ENCODE data around the gene TPSD1. TPM values are rescaled to one million over a fixed set of nuclear protein-coding genes. Genes with fewer than 3 reads are reported as not detected.

TPSD1 gene
- total RNA-seq, 1 experiment from 2014 or later = 0.31 TPM

- no peak for ATAC-seq
- no peaks in the 10 kb centered on the region for H3K36me3 Mint-ChIP-seq
- TF ChIP-seq ATF1 (CRISPR knock-in tag; IDR thresholded peaks at IDR 0.05) (no peak), MYBL2 (CRISPR knock-in tag; IDR thresholded peaks at IDR 0.05) (no peak)
- H3K4me3 Mint-ChIP-seq = no peak overlapping the region
- peaks cover 23% of the 10 kb centered on the region for H3K4me1 Mint-ChIP-seq
- no peak overlapping the region for H3K27ac Mint-ChIP-seq
- POLR2A ChIA-PET = no interaction called here
- H3K9me3 Mint-ChIP-seq = no peaks in the 10 kb centered on the region
- peaks cover 59% of the 10 kb centered on the region for H3K27me3 Mint-ChIP-seq (ENCODE audit: low read depth)
- DNase-seq (ENCODE audit: low spot score) = no peak
- CTCF ChIA-PET = interaction anchor here (0.5 to 3.1 kb wide), 3 partner anchors 10 to 471 kb away, joined by 3 to 17 read pairs (median 4); no protein-coding TSS in a partner anchor
Measured at GRCh38 chr16:1287982-1288670, 32.3 kb downstream of the TPSD1 start.

DNA sequence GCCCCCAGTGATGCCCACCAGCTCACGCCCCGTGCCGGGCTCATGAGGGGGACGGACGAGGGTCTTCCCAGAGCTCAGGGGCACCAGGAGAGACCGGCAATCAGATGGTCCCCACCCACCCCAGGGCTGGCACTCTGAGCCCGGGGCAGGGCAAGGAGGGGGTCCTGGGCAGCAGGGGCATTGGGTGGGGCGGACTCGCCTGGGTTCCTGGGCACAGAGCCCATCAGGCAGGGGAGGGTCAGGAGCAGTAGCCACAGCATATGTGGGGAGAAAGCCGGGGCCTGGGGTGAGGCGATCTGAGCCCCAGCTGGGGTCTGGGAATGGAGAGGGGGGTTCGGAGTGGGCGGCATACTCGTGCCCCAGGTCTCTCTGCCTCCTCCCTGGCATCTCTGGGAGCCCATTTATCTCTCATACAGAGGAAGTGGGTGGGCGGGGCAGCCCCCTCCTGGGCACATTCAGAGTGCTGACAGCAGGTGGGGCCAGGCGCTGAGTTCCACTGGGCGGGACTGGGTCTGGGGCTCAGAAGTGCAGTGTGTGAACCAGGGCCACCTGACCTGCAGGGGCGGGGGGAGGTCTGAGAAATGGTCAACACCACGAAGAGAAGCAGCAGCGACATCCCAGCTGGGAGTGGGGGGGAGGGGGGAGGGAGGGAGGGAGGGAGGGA lies 33.1 kb downstream of the TPSD1 start:
- Mint-ChIP-seq H3K9me3 (no peaks in the 10 kb centered on the region), H3K27me3 (ENCODE audit: low read depth) (peaks cover 61% of the 10 kb centered on the region), H3K4me1 (peaks cover 19% of the 10 kb centered on the region), H3K4me3 (peak overlapping the region; percentile 53), H3K36me3 (no peaks in the 10 kb centered on the region), H3K27ac (no peak overlapping the region)
- no peak for TF ChIP-seq ZNF263 (CRISPR knock-in tag; IDR thresholded peaks at IDR 0.05; ENCODE audit: low read depth)
- TF ChIP-seq NFATC4 (CRISPR knock-in tag; IDR thresholded peaks at IDR 0.05) = no peak
- TF ChIP-seq MXD4 (CRISPR knock-in tag; IDR thresholded peaks at IDR 0.05; ENCODE audit: borderline replicate concordance) = no peak
- no peak for TF ChIP-seq ZBTB21 (CRISPR knock-in tag; IDR thresholded peaks at IDR 0.05; ENCODE audit: borderline replicate concordance)
- TF ChIP-seq HMGXB4 (CRISPR knock-in tag; IDR thresholded peaks at IDR 0.05) = no peak
- ChIA-PET CTCF (interaction anchor here (1.0 to 3.5 kb wide), 7 partner anchors 10 to 54 kb away, joined by 3 to 48 read pairs (median 3); no protein-coding TSS in a partner anchor), POLR2A (interaction anchor here (1.6 kb wide), 1 partner anchor 43 kb away, joined by 5 read pairs; no protein-coding TSS in a partner anchor)
- DNase-seq (ENCODE audit: low spot score) = peak; percentile 52
- peak; percentile 63 for ATAC-seq

GRCh38 chr16:1289477-1289866 lies 33.6 kb downstream of the TPSD1 start:
- Mint-ChIP-seq H3K27me3 (ENCODE audit: low read depth) (peaks cover 61% of the 10 kb centered on the region), H3K9me3 (no peaks in the 10 kb centered on the region), H3K4me1 (peaks cover 25% of the 10 kb centered on the region), H3K27ac (no peak overlapping the region), H3K4me3 (peak overlapping the region; percentile 53), H3K36me3 (no peaks in the 10 kb centered on the region)
- ChIA-PET POLR2A (interaction anchor here (1.6 kb wide), 1 partner anchor 42 kb away, joined by 5 read pairs; no protein-coding TSS in a partner anchor), CTCF (interaction anchor here (0.6 to 3.5 kb wide), 10 partner anchors 9 to 294 kb away, joined by 3 to 48 read pairs (median 4); partner anchors contain the start of gene UBE2I)
- ATAC-seq (peak; percentile 15; the same call in 1 of the 2 replicates), DNase-seq (ENCODE audit: low spot score) (no peak)
- no peak for TF ChIP-seq STAT6 (CRISPR knock-in tag; conservative IDR thresholded peaks at IDR 0.05; ENCODE audit: low read depth)
- no peak for TF ChIP-seq CTCF (IDR thresholded peaks at IDR 0.05)

DNA sequence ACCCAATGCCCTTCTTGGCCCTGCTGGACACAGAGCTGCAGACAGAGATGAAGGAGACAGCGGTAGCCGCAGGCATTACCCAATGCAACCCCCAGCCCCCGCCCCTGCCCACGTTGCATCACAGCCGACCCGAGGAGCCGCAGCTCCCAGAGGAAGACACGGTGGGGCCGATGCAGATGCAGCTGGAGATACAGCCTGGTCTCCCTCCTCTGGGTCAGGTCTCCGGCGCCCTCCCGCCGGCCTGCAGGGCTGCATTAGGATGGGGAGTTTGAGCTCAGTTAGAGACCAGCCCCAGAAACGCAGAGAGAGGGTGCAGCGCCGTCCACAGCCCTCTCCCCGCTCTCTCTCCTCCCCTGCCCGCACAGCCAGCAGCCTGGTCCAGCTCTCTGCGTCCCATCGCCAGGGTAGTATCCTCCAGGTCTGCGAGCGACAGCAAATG lies 34.2 kb downstream of the TPSD1 start:
- Mint-ChIP-seq H3K36me3 (no peaks in the 10 kb centered on the region), H3K27me3 (ENCODE audit: low read depth) (peaks cover 61% of the 10 kb centered on the region), H3K4me1 (peaks cover 26% of the 10 kb centered on the region), H3K9me3 (no peaks in the 10 kb centered on the region), H3K4me3 (peak overlapping the region; percentile 53), H3K27ac (no peak overlapping the region)
- DNase-seq (ENCODE audit: low spot score) (no peak), ATAC-seq (peak; percentile 29)
- POLR2A ChIA-PET = interaction anchor here (0.5 to 1.6 kb wide), 2 partner anchors 42 to 131 kb away, joined by 5 to 6 read pairs; no protein-coding TSS in a partner anchor
- CTCF ChIA-PET = interaction anchor here (0.6 to 3.5 kb wide), 12 partner anchors 9 to 293 kb away, joined by 3 to 48 read pairs (median 4); partner anchors contain the start of gene UBE2I
- TF ChIP-seq FOXJ3 (CRISPR knock-in tag; IDR thresholded peaks at IDR 0.05; ENCODE audit: borderline replicate concordance) (no peak), CREM (CRISPR knock-in tag; IDR thresholded peaks at IDR 0.05) (no peak), ATF2 (CRISPR knock-in tag; IDR thresholded peaks at IDR 0.05; ENCODE audit: borderline replicate concordance, low read depth) (no peak), RORB (CRISPR knock-in tag; IDR thresholded peaks at IDR 0.05) (no peak), HMGXB4 (CRISPR knock-in tag; IDR thresholded peaks at IDR 0.05) (no peak), CBFB (CRISPR knock-in tag; IDR thresholded peaks at IDR 0.05; ENCODE audit: low read depth) (no peak), ETV6 (CRISPR knock-in tag; IDR thresholded peaks at IDR 0.05) (no peak), ZNF317 (CRISPR knock-in tag; IDR thresholded peaks at IDR 0.05; ENCODE audit: borderline replicate concordance, low read depth) (no peak)

Data from WTC11 (cell line).